C4-2B (cell line): ENCODE data around the gene ZCCHC2.

ENCODE experiments used
- CTCF ChIP-seq: fragments of 450-650 bp; conservative IDR thresholded peaks from 2 replicates; pipeline ENCODE4 v1.5.1; 2017; ENCODE audit warnings: mild to moderate bottlenecking
- ZFX ChIP-seq: fragments of 450-650 bp; IDR thresholded peaks from 2 replicates; pipeline ENCODE4 v1.6.1; 2017

GRCh38 chr18:62522178-62522503 lies 684 bp upstream of the ZCCHC2 start:
- TF ChIP-seq CTCF (no peak), ZFX (no peak)
